HS-27A (cell line): Measurements from ENCODE around the gene ATOX1.

Experiments
- DNase-seq: peaks from one replicate; pipeline ENCODE4 v3.0.0-alpha.2; 2012; ENCODE audit warnings: low read depth, missing footprints

The ATOX1 gene

GRCh38 chr5:151697452-151697851 lies 61.0 kb downstream of the ATOX1 start:
- no peak for DNase-seq

- peak; percentile 56 for DNase-seq
Measured at GRCh38 chr5:151696470-151697061, 61.9 kb downstream of the ATOX1 start.

DNA sequence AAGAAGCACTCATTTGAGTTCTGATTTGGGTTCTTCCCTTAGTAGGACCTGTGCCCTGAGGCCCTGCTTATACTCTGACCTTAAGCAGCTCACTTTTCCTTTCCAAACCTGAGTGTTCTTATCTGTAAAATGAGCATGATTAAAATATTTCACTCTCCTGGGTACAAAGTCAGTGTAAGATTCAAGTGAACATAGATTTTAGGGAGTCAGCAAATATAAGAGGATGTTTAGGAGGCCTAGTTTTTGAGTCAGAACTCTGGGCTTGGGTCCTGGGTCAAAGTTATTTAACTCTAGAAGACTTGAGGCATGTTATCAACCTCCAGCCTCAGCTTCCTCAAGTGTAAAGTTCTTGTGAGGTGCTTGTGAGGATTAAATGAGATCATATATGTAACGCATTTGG lies 63.0 kb downstream of the ATOX1 start:
- no peak for DNase-seq

GRCh38 chr5:151694035-151694485 lies 64.4 kb downstream of the ATOX1 start:
- no peak for DNase-seq
